COR-L47 (cell line): ENCODE results near the gene EHBP1L1.

ENCODE experiments used
- DNase-seq: peaks from one replicate; lab custom pipeline; 2025; lab: John Stamatoyannopoulos, UW

EHBP1L1 gene

DNA sequence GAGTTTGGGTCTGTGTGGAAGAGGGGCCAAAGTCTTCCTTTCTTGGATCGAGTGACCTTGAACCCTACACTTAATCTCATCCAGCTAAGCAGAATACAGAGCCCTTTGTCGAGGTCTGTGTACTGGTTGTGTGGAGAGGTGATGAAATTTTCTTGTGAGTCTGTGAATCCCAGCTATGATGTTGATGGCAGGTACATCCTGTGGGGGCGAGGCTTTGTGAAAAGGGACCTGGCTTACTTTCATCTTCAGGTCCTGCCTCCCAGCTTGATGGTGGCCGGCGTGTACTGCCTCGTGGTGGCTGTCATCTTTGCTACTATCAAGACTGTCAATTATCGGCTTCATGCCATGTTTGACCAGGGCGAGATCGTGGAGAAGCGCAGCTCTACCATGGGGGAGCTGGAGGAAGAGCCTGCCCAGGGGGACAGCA lies 40.7 kb downstream of the EHBP1L1 start:
- no peak for DNase-seq

DNA sequence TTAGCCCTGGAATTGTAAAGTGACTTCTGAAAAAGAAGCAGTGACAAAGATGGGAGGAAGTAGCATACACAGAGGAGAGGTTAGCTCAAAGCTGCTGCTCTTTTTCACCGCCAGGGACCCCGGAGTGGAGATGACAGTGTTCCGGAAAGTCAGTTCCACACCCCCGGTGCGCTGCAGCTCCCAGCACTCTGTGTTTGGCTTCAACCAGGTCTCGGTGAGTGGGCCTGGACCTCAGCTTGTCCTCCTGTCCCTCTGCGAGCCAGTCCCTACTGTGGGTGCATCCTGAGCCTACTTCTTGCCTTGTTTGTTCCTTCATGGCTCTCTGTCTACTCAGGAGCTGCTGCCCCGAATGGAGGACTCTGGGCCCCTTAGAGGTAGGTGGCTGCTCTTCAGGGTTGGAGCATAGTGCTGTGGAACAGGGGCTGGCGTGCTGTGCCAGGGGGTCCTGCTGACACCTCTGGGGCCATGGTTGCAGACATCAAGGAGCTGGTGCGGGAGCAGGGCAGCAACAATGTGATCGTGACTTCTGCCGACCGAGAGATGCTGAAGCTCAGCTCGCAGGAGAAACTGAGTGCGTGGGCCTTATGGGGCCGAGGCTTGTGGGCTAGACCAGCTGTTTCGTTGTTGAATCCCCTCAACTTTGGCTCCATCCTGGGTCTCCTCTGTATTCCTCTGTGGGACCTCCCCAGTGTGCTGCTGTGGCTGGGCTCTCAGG lies 41.4 kb downstream of the EHBP1L1 start:
- no peak for DNase-seq

DNA sequence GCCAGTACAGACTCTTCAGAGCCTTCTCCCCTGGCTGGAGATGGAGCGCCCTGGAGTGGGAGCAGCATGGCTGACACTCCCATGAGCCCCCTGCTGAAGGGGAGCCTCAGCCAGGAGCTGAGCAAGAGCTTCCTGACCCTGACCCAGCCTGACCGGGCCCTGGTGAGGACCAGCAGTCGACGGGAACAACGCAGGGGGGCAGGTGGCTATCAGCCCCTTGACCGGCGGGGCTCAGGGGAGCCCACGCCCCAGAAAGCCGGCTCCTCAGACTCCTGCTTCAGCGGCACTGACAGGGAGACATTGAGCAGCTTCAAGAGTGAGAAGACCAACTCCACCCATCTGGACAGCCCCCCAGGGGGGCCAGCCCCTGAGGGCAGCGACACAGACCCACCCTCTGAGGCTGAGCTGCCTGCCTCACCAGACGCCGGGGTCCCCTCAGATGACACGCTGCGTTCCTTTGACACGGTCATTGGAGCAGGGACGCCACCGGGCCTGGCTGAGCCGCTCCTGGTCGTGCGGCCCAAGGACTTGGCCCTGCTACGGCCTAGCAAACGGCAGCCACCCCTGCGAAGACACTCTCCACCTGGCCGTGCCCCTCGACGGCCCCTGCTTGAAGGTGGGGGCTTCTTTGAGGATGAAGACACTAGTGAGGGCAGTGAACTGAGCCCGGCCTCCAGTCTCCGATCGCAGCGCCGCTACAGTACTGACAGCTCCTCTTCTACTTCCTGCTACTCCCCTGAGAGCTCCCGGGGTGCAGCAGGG lies 42.3 kb downstream of the EHBP1L1 start:
- DNase-seq: no peak

DNA sequence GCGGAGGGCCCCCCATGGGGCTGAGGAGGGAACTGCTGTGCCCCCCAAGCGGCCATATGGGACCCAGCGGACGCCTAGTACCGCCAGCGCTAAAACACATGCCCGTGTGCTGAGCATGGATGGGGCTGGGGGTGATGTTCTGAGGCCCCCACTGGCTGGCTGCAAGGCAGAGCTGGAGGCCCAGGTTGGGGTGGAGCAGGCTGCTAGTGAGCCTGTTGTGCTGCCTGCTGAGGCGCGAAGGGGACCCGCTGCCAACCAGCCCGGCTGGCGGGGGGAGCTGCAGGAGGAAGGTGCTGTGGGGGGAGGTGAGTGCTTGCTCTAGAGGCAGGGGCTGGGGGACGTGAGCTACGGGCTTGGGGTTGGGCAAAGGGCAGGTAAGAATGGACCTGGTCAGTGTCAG lies 42.9 kb downstream of the EHBP1L1 start:
- DNase-seq: no peak

DNA sequence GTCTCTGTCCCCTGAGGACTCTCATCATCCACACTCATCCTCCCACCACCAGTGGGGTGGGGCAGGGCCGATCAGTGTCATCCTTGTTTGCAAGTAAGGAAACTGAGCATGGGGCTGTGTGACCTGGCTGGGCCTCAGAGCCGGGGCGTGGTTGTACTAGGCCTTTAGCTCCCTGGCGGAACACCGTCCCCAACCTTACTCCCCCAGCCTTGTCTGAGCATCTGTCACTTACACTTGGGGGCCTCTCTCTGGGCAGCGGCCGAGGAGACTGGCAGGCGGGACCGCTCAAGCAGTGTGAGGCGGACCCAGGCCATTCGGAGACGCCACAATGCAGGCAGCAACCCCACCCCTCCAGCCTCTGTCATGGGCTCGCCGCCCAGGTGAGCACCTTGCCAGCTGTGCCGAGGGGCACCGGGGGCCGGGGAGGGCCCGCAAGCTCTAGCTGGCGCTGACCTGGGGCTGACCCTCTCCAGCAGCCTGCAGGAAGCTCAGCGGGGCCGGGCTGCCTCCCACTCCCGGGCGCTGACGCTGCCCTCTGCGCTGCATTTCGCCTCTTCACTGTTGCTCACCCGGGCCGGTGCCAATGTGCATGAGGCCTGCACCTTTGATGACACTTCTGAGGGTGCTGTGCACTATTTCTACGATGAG lies 43.6 kb downstream of the EHBP1L1 start:
- DNase-seq: no peak

DNA sequence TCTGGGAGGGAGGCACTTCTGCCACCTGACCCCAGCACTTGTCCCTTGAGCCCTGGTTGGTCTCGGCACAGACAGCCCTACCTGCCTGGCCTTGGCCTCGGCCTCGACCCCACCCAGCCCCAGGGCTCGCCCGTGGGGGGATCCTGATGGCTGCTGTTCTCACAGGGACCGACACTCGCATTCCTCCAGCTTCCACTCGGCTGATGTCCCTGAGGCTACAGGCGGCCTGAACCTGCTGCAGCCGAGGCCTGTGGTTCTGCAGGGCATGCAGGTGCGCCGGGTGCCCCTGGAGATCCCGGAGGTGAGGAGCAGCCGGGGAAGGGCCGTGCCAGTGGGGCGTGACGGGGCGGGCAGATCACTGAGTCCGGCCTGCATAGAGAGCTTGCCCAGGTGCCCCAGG lies 44.8 kb downstream of the EHBP1L1 start:
- DNase-seq: no peak

DNA sequence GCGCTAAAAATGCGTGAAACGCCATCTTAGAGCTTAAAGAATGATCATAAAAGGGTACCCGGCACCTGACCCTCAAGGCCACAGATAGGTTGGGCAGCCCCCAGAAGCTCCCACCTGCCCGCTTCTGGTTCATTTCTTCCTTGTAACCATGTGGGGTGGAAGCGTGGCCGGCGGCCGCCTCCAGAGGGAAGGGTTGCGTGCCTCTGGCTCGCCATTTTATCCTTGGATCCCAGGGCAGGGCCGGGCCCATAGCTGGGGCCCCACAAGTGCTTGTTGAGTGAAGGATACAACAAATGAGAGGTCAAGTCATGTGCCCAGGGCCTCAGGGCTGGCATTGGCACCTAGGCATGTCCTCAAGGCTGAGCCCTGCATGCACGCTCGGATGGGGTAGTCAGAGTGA lies 45.6 kb downstream of the EHBP1L1 start:
- no peak for DNase-seq

DNA sequence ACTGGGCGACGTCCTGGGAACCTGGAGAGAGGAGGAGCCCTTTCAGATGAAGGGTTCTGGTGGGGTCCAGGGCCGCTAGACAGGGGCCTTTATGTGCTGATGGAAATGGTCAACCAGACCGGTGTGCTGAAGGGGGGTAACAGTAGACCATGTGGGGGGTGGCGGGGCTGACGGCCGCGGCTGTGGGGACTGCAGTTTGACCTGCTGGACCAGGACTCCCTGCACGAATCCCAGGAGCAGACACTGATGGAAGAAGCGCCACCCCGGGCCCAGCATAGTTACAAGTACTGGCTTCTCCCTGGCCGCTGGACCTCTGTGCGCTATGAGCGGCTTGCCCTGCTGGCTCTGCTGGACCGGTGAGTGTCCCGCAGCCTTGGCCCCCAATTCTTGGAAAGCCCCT lies 46.2 kb downstream of the EHBP1L1 start:
- DNase-seq: no peak

DNA sequence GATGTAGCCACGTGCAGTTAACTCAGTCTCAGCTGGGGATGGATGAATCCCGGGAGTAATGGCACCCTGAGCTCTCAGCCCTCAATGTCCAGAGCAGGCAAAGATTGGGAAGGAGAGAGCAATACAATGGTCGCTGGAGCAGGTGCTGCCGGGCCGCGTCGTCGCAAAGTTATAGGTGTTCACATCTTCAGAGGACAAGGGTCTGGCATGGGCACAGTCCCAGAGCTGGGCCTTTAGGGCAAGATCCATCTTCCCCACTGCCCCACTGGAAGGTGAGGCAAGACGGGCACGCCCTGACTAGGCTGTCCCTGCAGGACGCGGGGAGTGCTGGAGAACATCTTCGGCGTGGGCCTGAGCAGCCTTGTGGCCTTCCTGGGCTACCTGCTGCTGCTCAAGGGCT lies 47.3 kb downstream of the EHBP1L1 start:
- no peak for DNase-seq

DNA sequence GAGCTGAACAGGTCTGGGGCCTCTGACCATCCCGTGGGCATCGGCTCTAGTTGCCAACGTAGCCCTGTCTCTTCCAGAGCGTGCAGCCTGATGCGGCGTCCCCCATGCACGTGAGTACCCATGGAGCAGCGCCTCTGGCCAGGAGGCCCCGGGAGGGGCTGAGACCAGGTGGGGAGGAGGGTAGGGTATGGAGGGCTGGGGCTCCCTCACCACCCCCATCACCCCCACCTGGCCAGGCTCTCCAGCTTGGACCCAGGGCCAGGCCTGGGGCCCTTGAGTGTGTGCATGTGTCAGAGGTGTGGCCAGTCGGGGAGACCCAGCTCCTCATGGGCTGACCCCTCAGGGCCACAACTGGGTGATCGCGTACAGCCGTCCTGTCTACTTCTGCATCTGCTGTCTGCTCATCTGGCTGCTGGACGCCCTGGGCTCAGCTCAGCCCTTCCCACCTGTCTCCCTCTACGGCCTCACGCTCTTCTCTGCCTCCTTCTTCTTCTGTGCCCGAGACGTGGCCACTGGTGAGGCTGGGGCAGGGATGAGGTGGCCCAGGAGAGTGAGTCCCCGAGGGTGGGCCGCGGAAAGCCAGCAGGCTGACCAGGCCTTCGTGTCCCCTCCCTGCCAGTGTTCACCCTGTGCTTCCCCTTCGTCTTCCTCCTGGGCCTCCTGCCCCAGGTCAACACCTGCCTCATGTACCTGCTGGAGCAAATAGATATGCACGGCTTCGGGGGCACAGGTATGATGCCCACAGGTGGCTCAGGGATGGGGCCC lies 48.2 kb downstream of the EHBP1L1 start:
- DNase-seq: no peak

DNA sequence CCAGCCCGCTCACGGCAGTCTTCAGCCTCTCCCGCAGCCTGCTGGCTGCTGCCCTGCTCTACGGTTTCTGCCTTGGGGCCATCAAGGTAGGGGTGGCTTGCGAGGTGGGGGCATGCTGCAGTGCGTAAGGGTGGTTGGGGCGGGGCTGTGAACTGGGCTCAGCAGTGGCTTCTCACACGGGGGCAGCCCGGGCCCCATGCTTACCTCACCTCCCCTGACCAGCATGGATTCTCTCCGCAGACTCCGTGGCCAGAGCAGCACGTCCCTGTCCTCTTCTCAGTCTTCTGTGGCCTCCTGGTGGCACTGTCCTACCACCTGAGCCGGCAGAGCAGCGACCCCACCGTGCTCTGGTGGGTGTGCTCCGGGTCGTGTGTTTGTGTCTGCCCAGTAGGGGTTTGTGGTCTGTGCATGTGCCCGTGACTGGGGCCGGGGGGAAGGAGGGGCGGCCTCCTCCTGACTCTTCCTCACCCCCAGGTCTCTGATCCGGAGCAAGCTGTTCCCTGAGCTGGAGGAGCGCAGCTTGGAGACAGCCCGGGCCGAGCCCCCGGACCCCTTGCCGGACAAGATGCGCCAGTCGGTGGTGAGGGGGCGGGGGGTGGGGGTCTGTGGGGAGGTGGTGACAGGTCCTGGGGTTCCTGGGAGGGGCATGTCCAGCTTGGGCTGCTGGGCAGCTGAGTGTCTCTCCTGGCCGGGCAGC lies 49.2 kb downstream of the EHBP1L1 start:
- no peak for DNase-seq

DNA sequence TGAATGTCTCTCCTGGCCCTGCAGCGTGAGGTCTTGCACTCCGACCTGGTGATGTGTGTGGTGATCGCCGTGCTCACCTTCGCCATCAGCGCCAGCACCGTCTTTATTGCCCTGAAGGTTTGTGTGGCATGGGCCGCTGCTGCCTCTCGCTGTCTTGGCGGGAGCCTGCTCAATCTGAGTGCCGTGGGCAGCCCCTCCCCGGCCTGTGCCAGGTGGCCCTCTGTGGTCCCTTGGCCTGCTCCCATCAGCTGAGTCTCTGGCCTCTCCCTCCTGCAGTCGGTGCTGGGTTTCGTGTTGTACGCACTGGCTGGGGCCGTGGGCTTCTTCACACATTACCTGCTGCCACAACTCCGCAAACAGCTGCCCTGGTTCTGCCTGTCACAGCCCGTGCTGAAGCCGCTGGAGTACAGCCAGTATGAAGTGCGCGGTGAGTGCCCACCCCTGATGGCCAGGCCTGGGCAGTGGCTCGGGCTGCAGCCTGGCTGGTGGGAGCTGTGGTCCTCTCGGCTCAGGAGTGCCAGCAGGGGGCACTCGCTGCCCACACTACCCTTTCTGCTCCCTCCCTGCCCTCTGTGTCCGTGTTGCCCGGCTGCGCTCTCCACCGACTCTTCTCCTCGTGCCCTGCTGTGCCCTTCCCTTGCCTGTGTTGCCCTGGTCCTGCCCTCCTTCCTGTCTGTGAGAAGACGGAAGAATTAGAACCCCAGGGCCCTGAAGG lies 49.9 kb downstream of the EHBP1L1 start:
- no peak for DNase-seq

DNA sequence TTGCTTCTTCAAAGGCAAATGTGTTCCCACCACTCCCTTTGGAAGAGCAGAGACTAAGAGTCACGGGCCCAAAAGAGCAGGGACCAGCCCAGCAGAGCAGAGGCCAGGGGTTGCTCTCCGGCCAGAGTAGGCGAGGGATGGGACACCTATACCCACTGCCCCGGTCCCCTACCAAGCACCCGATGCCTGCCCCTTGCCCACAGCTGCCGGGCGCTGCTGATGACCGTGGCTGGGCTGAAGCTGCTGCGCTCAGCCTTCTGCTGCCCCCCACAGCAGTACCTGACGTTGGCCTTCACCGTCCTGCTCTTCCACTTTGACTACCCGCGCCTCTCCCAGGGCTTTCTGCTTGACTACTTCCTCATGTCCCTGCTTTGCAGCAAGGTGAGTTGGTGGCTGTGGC lies 51.3 kb downstream of the EHBP1L1 start:
- DNase-seq: no peak

DNA sequence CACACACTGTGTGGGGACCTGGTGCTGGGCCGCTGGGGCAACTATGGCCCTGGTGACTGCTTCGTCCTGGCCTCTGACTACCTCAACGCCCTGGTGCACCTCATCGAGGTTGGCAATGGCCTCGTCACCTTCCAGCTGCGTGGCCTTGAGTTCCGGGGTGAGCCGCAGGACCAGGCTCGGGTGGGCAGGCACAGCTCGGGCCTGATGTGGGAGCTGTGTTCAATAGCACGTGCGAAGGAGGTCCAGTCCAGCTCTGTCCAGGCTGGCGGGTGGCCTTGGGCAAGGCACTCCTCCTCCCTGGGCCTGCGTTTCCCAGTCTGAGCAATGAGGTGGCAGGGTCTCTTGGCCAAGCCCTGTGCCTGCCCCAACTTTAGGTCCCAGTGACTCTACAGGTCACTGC lies 53.7 kb downstream of the EHBP1L1 start:
- DNase-seq: no peak

DNA sequence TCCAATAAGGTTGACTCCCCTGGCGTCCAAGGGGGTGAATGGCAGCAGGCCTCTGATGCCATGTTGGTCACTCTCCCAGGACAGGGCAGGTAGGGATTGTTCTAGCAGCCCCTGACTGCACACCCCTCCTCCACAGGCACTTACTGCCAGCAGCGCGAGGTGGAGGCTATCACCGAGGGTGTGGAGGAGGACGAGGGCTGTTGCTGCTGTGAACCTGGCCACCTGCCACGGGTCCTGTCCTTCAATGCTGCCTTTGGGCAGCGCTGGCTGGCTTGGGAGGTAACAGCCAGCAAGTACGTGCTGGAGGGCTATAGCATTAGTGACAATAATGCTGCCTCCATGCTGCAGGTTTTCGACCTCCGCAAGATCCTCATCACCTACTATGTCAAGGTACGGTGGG lies 54.4 kb downstream of the EHBP1L1 start:
- DNase-seq: no peak

DNA sequence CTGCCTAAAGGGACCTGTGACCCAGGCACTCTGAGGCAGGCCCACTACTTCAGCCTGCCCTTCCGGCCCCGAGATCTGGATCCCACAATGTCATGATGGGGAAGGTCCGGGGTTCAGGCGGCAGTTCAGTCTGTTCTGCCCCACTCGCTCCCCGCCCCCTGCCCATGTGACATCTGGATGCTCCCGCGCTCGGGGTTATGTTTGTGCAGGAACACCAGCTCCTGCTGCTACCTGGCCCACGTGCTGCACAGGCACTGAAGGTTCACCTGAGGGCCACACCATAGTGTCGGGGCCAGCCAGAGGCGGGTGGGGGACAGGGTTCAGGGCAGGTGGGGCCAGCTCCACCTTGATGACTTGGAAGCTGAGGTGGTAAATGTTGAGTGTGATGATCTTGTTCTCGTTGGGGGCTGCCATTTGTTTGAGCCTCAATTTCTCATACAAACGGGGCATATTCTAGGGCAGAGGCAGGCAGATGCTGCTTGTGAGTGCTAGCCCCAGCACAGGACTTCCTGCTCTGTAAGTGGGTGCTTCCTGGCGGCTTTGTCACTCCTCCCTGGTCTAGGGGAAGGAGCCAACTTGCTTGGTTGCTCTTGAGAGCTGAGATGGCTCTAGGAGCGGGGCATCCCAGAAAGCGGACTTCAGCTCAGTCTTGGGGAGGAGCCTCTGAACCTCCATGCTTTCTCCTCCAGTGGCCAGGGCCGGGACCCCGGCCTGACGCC lies 57.7 kb downstream of the EHBP1L1 start:
- no peak for DNase-seq

DNA sequence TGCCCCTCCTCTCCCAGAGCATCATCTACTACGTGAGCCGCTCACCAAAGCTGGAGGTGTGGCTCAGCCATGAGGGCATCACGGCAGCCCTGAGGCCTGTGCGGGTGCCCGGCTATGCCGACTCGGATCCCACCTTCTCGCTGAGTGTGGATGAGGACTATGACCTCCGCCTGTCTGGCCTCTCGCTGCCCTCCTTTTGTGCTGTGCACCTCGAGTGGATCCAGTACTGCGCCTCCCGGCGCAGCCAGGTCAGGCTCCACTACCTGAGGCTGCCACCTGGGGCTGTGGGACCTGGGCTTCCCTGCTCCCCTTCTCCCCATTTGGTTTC lies 58.2 kb downstream of the EHBP1L1 start:
- no peak for DNase-seq

DNA sequence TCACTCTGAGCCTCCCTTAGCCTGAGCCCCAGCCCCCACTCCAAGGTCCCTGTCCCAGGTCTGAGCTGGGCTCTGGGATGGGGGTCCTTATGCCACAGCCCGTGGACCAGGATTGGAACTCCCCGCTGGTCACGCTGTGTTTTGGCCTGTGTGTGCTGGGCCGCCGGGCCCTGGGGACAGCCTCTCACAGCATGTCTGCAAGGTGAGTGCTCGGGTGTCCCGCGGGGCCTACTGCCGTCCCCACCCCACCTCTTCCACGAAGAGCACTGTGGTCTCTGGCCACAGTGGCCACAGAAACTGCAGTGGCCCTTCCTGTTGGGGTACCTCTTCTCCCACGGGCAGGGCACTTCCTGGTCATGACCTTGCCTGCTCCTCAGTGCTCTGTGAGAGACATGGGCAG lies 58.6 kb downstream of the EHBP1L1 start:
- no peak for DNase-seq

DNA sequence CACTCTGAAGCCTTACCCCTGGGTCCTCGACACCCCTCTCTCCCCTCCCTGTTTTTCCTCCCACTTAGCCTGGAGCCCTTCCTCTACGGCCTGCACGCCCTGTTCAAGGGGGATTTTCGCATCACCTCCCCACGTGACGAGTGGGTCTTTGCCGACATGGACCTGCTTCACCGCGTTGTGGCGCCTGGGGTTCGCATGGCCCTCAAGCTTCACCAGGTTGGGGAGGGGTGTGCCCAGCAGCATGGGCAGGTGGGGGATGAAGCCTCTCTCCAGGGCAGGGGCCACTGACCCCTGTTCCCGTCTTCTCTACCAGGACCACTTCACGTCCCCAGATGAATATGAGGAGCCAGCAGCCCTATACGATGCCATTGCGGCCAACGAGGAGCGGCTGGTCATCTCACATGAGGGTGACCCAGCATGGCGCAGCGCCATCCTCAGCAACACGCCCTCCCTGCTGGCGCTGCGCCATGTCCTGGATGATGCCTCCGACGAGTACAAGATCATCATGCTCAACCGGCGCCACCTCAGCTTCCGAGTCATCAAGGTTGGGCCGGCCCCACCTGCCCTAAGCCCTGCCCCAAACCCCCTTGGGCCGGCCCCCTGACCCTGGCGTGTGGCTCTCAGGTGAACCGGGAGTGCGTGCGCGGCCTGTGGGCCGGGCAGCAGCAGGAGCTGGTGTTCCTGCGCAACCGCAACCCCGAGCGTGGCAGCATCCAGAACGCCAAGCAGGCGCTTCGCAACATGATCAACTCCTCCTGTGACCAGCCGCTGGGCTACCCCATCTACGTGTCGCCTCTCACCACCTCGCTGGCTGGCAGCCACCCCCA lies 59.3 kb downstream of the EHBP1L1 start:
- no peak for DNase-seq
